Bronchial epithelial cell (primary cell): Measurements from ENCODE around the gene STARD10. TPM values are rescaled to one million over a fixed set of nuclear protein-coding genes. Genes with fewer than 3 reads are reported as not detected.

Experiments
- DNase-seq: peaks from one replicate; pipeline ENCODE4 v3.0.0-alpha.2; 2010; ENCODE audit warnings: low read depth
- FAIRE-seq: peaks from 2 replicates; lab custom pipeline; 2011; peaks lifted over from hg19 to GRCh38; lab: Jason Lieb, UNC
- H3K27me3 ChIP-seq: 2 replicates; pipeline ENCODE4 v1.5.1; 2011; ENCODE audit warnings: low read length; ENCODE audit not compliant: control insufficient read depth, insufficient read depth
- H3K36me3 ChIP-seq: 2 replicates; pipeline ENCODE4 v1.5.1; 2011; ENCODE audit warnings: low read length; ENCODE audit not compliant: control insufficient read depth, insufficient read depth
- H3K4me3 ChIP-seq: 2 replicates; pipeline ENCODE4 v1.5.1; 2011; ENCODE audit warnings: mild to moderate bottlenecking, low read depth, low read length, control low read depth
- CTCF ChIP-seq: IDR thresholded peaks from 2 replicates; pipeline ENCODE4 v1.5.1; 2011; ENCODE audit warnings: mild to moderate bottlenecking, moderate library complexity, low read length, control low read depth, inconsistent platforms; ENCODE audit not compliant: insufficient read depth, severe bottlenecking
- total RNA-seq: library from RNA; depleted of rRNA; stranded (reverse); fragments of >200 nt; gene quantifications from 2 replicates; pipeline ENCODE4 v1.2.1, GENCODE V29; 2014

STARD10 gene
- total RNA-seq, 1 donor from 2014 or later = 118 TPM

- H3K4me3 ChIP-seq = no peak overlapping the region
- DNase-seq = no peak
- no peak for TF ChIP-seq CTCF
- no peak for FAIRE-seq
- peaks cover 8% of the 10 kb centered on the region for H3K36me3 ChIP-seq
- no peaks in the 10 kb centered on the region for H3K27me3 ChIP-seq
Measured at GRCh38 chr11:72762641-72763304, 31.1 kb downstream of the STARD10 start.

- DNase-seq (peak; percentile 28), FAIRE-seq (no peak)
- H3K27me3 ChIP-seq = no peaks in the 10 kb centered on the region
- no peak for TF ChIP-seq CTCF
- peaks cover 9% of the 10 kb centered on the region for H3K36me3 ChIP-seq
- no peak overlapping the region for H3K4me3 ChIP-seq
Measured at GRCh38 chr11:72760539-72761405, 33.1 kb downstream of the STARD10 start.

GRCh38 chr11:72759468-72759985 is 34.3 kb downstream of the STARD10 start:
- Histone ChIP-seq H3K4me3 (no peak overlapping the region), H3K27me3 (no peaks in the 10 kb centered on the region), H3K36me3 (peaks cover 11% of the 10 kb centered on the region)
- FAIRE-seq (no peak), DNase-seq (no peak)
- no peak for TF ChIP-seq CTCF

- TF ChIP-seq CTCF = no peak
- H3K4me3 ChIP-seq = no peak overlapping the region
- FAIRE-seq = peak; percentile 13
- peaks cover 11% of the 10 kb centered on the region for H3K36me3 ChIP-seq
- no peak for DNase-seq
- H3K27me3 ChIP-seq = no peaks in the 10 kb centered on the region
Measured at GRCh38 chr11:72758690-72759389, 35.0 kb downstream of the STARD10 start.

- DNase-seq (no peak), FAIRE-seq (no peak)
- H3K4me3 ChIP-seq = no peak overlapping the region
- no peaks in the 10 kb centered on the region for H3K27me3 ChIP-seq
- TF ChIP-seq CTCF = no peak
- peaks cover 11% of the 10 kb centered on the region for H3K36me3 ChIP-seq
Measured at GRCh38 chr11:72758304-72758689, 35.5 kb downstream of the STARD10 start.
